Transverse colon (tissue), 4 donors: ENCODE results near the gene S1PR4. TPM values are rescaled to one million over a fixed set of nuclear protein-coding genes. Genes with fewer than 3 reads are reported as not detected.
A peak's percentile ranks its signal among the peaks of the same experiment; 100 is the strongest.
"Not testable (repeated sequence)": the region's sequence is repeated elsewhere in the genome, so short reads cannot be mapped to it uniquely, and the experiment has no call there.

Experiments used
- DNase-seq: peaks from one replicate; pipeline ENCODE4 v3.0.0-alpha.2; 2019
- H3K27ac ChIP-seq, 4 donors: fragments of 200-600 bp; sonication (generic); 2 replicates each; pipeline ENCODE4 v1.5.1; 2016 to 2018; ENCODE audit warnings: inconsistent platforms in 4 of 4
- H3K27me3 ChIP-seq: fragments of 200-600 bp; sonication (generic); 2 replicates; pipeline ENCODE4 v1.5.1; 2017; ENCODE audit warnings: inconsistent platforms
- H3K36me3 ChIP-seq, 4 donors: fragments of 200-600 bp; sonication (generic); 2 replicates each; pipeline ENCODE4 v1.5.1; 2017 to 2019; ENCODE audit warnings: inconsistent platforms in 4 of 4
- H3K4me1 ChIP-seq, 4 donors: fragments of 200-600 bp; sonication (generic); 2 replicates each; pipeline ENCODE4 v1.5.1; 2017 to 2020; ENCODE audit warnings: inconsistent platforms in 4 of 4
- H3K4me3 ChIP-seq, 4 donors: fragments of 200-600 bp; sonication (generic); 1 replicate in 1 of 4; 2 replicates in 3 of 4; pipeline versions ENCODE4 v1.5.1 to v1.6.1; 2017 to 2019; ENCODE audit warnings: inconsistent platforms in 4 of 4
- H3K9me3 ChIP-seq, 2 donors: fragments of 200-600 bp; sonication (generic); 2 replicates each; pipeline ENCODE4 v1.5.1; 2017 to 2019; ENCODE audit warnings: inconsistent platforms in 2 of 2
- EP300 ChIP-seq: sonication (generic); formaldehyde crosslinking; IDR thresholded peaks from one replicate; pipeline ENCODE4 v1.6.1; 2017; ENCODE audit warnings: antibody characterized with exemption, low read depth
- POLR2A ChIP-seq: fragments of 450-650 bp; IDR thresholded peaks from one replicate; pipeline ENCODE4 v1.6.1; 2016; ENCODE audit warnings: antibody characterized with exemption, mild to moderate bottlenecking, moderate library complexity
- POLR2AphosphoS5 ChIP-seq, 3 donors: sonication (generic); formaldehyde crosslinking; IDR thresholded peaks; one replicate each; pipeline ENCODE4 v1.6.1; 2016; ENCODE audit warnings: antibody characterized with exemption in 3 of 3
- WGBS, 2 donors: methylation state at CpG; one replicate each; pipeline ENCODE4 v1.1.5; 2018; ENCODE audit warnings: low coverage in 1 of 2; 5-methylcytosine and 5-hydroxymethylcytosine counted together
- in situ Hi-C, 4 donors: fragments of 200-750 bp; cut with MboI; loops; one replicate each; pipeline versions ENCODE4 v1.15.0 to v1.15.1; 2017; ENCODE audit warnings: low sequenced_read_pairs in 3 of 4, low pct_ligation_motif_present in 1 of 4, low pct_unique_long_range_greater_than_20kb in 1 of 4
- intact Hi-C: fragments of 100-400 bp; cut with DNase I; formaldehyde crosslinking; loops from one replicate; pipeline ENCODE4 v1.15.1; 2023; ENCODE audit warnings: low total_unique reads
- total RNA-seq, 4 donors: library from RNA; depleted of rRNA; stranded (reverse); fragments of >200 nt; gene quantifications; one replicate each; pipeline ENCODE4 v1.1.0, GENCODE V29; 2016
- TF ChIP-seq, protein P1 (sequence below), 5 experiments: fragments of 200-600 bp in 3 of 5; fragments of 450-650 bp in 2 of 5; sonication (generic) in 3 of 5; IDR thresholded peaks; 1 replicate in 2 of 5; 2 replicates in 3 of 5; pipeline ENCODE4 v1.5.1; 2016 to 2017; ENCODE audit warnings: antibody characterized with exemption in 5 of 5, inconsistent platforms in 3 of 5, mild to moderate bottlenecking in 2 of 5, moderate library complexity in 1 of 5

The S1PR4 gene
- total RNA-seq, 4 donors from 2014 or later = 0.68 to 14.6 (median 6.0) TPM; not detected in 1

DNA sequence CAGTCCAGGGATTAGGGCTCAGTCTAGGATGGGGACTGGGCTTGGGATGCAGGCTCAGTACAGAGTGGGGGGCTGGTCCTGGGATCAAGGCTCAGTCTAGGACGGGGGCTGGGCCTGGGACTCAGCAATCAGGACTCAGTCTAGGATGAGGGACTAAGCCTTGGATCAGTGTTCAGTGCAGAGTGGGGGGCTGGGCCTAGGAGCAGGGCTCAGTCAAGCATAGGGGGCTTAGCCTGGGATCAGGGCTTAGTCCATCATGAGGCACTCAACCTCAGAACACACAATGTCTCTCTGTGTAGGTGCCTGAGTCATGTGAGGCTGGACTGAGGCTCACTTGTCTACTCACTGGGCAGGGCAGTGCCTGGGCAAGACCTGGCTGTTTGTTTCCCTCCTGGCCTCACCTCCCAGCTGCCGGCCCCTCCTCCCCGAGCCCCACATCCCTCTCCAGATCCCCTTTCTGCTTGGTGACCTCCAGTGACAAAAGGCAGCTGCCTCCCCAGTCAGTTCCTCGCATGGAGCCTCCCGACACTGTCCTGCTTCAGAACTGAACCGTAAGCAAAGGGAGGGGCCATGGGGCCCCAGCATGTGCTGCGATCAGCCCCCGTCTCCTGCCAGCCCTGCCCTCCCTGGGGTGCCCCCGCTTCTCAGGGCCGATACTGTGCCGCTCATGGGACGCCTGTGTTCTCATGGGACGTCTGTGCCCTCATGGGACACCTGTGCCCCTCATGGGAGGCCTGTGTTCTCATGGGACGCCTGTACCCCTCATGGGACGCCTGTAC is 6.5 kb upstream of the S1PR4 start:
- H3K9me3 ChIP-seq = no peaks in the 10 kb centered on the region
- no peaks in the 10 kb centered on the region for H3K36me3 ChIP-seq
- peaks cover 7 to 14% (median 11%) of the 10 kb centered on the region in 4 donors for H3K4me1 ChIP-seq
- WGBS, 2 donors = 87 to 92% methylated on average over 2 to 15 of the region's 15 CpGs
- DNase-seq = no peak
- no peaks in the 10 kb centered on the region for H3K27me3 ChIP-seq
- no peak overlapping the region for H3K4me3 ChIP-seq
- intact Hi-C loops (no loop called here), in situ Hi-C loops (no loop called here)
- no peak overlapping the region for H3K27ac ChIP-seq
- TF ChIP-seq EP300 (no peak), POLR2AphosphoS5 (IDR thresholded peaks at IDR 0.05) (no peak), POLR2A (no peak)
- TF ChIP-seq, protein P1, sequence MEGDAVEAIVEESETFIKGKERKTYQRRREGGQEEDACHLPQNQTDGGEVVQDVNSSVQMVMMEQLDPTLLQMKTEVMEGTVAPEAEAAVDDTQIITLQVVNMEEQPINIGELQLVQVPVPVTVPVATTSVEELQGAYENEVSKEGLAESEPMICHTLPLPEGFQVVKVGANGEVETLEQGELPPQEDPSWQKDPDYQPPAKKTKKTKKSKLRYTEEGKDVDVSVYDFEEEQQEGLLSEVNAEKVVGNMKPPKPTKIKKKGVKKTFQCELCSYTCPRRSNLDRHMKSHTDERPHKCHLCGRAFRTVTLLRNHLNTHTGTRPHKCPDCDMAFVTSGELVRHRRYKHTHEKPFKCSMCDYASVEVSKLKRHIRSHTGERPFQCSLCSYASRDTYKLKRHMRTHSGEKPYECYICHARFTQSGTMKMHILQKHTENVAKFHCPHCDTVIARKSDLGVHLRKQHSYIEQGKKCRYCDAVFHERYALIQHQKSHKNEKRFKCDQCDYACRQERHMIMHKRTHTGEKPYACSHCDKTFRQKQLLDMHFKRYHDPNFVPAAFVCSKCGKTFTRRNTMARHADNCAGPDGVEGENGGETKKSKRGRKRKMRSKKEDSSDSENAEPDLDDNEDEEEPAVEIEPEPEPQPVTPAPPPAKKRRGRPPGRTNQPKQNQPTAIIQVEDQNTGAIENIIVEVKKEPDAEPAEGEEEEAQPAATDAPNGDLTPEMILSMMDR (IDR thresholded peaks at IDR 0.05) = no peak

DNA sequence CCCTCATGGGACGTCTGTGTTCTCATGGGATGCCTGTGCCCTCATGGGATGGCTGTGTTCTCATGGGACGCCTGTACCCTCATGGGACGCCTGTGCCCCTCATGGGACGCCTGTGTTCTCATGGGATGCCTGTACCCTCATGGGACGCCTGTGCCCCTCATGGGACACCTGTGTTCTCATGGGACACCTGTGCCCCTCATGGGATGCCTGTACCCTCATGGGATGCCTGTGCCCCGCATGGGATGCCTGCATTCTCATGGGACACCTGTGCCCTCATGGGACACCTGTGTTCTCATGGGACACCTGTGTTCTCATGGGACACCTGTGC is 5.9 kb upstream of the S1PR4 start:
- intact Hi-C loops, H3K27me3 ChIP-seq, H3K9me3 ChIP-seq, H3K4me3 ChIP-seq, DNase-seq, H3K27ac ChIP-seq, in situ Hi-C loops, H3K36me3 ChIP-seq: not testable (repeated sequence)
- 69% methylated on average over 6 of the region's 6 CpGs; no CpG with 5 or more reads in 1 of the 2 donors for WGBS, 2 donors
- peaks cover 11 to 18% (median 16%) of the 10 kb centered on the region in 4 donors for H3K4me1 ChIP-seq

DNA sequence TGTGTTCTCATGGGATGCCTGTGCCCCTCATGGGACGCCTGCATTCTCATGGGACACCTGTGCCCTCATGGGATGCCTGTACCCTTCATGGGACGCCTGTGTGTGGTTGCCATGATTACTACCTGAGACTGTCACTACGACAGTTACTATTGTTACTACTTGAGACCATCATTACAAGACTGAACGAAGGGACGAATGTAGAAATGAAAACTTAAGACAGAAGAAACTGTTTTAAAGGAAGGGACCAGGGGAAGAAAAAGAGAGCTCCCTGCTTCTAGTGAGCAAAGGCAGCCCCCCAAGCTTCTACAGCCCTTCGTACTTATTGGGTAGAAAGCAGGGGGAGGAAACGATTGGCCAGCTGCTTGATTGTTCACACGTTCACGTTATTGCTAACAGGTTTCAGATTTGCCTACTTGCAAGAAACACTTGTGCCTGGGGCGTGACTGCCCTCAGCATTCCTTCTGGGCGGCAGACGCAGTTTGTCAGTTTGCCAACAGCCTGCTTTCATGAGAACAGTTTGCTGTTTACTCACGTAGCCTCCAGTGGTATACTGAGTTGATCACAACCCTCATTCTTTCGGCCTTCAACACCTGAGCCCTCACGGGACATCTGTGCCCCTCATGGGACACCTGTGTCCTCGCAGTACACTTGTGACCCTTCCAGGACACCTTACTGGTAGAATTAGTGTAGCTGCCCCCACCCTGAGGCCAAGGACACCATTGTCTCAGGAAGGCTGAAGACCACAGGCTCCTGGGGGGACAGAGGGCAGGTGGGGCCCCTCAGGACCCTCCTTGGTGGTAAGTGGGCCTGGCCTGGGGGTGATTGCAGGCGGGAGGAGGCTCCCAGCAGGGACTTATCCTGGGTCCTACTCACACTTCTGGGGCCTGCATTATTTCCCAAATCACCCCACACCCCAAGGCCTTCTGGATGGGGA is 2.5 kb upstream of the S1PR4 start:
- no peak overlapping the region for H3K4me3 ChIP-seq
- 32 to 40% methylated on average over 4 to 16 of the region's 17 CpGs for WGBS, 2 donors
- H3K27ac ChIP-seq = peak overlapping the region; percentile 55 to 69 (median 60)
- H3K36me3 ChIP-seq = no peaks in the 10 kb centered on the region
- H3K9me3 ChIP-seq = no peaks in the 10 kb centered on the region
- H3K4me1 ChIP-seq = peaks cover 11 to 18% (median 16%) of the 10 kb centered on the region in 4 donors
- intact Hi-C loops = no loop called here
- in situ Hi-C loops = no loop called here
- H3K27me3 ChIP-seq = no peaks in the 10 kb centered on the region
- TF ChIP-seq EP300 (no peak), POLR2A (no peak), POLR2AphosphoS5 (IDR thresholded peaks at IDR 0.05) (peak in 1 of 3 donors; percentile 22)
- TF ChIP-seq, protein P1 (IDR thresholded peaks at IDR 0.05) = no peak
- DNase-seq = peak; percentile 87

GRCh38 chr19:3176715-3177501 is 1.7 kb upstream of the S1PR4 start:
- Histone ChIP-seq H3K9me3 (no peaks in the 10 kb centered on the region), H3K4me1 (peaks cover 11 to 18% (median 16%) of the 10 kb centered on the region in 4 donors), H3K36me3 (no peaks in the 10 kb centered on the region), H3K4me3 (no peak overlapping the region), H3K27ac (peak overlapping the region; percentile 55 to 69 (median 60)), H3K27me3 (no peaks in the 10 kb centered on the region)
- peak; percentile 71 for DNase-seq
- 60 to 73% methylated on average over 2 to 9 of the region's 11 CpGs for WGBS, 2 donors
- intact Hi-C loops (no loop called here), in situ Hi-C loops (no loop called here)
- peak in 1 of 3 donors; percentile 20 for TF ChIP-seq POLR2AphosphoS5 (IDR thresholded peaks at IDR 0.05)
- TF ChIP-seq EP300 = no peak
- no peak for TF ChIP-seq POLR2A
